NCI-H2171 treated with DMSO at 0.1 percent for 48 hours (cell line): ENCODE results near the gene PCDH1.

Experiments
- DNase-seq: peaks from one replicate; lab custom pipeline; 2025; lab: John Stamatoyannopoulos, UW

Gene PCDH1

GRCh38 chr5:141807732-141808131 is 70.5 kb downstream of the PCDH1 start:
- no peak for DNase-seq

GRCh38 chr5:141807329-141807728 is 70.9 kb downstream of the PCDH1 start:
- DNase-seq = no peak

- peak; percentile 7 for DNase-seq
Measured at GRCh38 chr5:141806626-141807025, 71.6 kb downstream of the PCDH1 start.

- no peak for DNase-seq
Measured at GRCh38 chr5:141805874-141806595, 72.2 kb downstream of the PCDH1 start.

GRCh38 chr5:141804475-141804874 is 73.7 kb downstream of the PCDH1 start:
- no peak for DNase-seq
